NCI-H1092 treated with DMSO at 0.1 percent for 48 hours (cell line): ENCODE measurements around the gene TEKT2.
A peak's percentile ranks its signal among the peaks of the same experiment; 100 is the strongest.

Source experiments
- DNase-seq: peaks from one replicate; lab custom pipeline; 2025; lab: John Stamatoyannopoulos, UW

Gene TEKT2, protein sequence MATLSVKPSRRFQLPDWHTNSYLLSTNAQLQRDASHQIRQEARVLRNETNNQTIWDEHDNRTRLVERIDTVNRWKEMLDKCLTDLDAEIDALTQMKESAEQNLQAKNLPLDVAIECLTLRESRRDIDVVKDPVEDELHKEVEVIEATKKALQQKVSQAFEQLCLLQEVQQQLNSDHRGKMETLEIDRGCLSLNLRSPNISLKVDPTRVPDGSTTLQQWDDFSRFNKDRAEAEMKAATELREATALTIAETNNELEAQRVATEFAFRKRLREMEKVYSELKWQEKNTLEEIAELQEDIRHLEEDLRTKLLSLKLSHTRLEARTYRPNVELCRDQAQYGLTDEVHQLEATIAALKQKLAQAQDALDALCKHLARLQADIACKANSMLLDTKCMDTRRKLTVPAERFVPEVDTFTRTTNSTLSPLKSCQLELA

GRCh38 chr1:36083635-36084496 lies at the start of gene TEKT2:
Gene TEKT2, plus strand, starts transcription at chr1:36084094. Its CDS starts 828 bp downstream, at chr1:36084922.
- peak; percentile 94 for DNase-seq

DNA sequence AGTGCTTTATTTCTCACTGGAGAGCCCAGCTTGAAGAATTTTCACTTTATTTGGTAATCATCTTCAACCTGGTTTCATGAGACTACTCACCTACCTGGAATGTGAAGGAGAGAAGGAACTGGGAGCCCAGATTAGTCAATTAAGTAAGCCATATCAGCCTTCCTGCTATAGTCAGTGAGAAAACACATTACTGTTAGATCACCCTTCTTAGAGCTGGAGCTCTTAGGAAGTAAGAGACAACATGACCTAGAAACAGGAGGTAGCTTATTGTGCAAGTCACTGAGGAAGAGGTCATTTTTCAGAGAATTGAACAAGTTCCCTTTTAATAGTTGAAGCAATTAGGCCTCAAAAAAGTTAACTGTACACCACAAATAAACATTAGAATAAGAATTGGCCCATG lies 49.2 kb upstream of the TEKT2 start:
- no peak for DNase-seq

DNA sequence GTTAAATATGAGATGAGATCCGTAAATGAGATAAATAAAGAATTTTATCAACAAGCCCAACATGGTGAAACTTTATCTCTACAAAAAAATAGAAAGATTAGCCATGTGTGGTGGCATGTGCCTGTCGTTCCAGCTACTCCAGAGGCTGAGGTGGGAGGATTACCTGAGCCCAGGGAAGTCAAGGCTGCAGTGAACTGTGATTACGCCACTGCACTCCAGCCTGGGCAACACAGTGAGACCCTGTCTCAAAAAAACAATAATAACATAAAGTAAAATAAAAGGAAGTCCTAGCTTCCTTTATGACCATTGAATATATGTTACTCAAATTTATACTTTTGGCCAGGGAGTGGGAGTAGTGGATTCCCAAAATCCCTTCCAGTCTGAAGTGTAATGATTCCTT lies 48.7 kb upstream of the TEKT2 start:
- no peak for DNase-seq

DNA sequence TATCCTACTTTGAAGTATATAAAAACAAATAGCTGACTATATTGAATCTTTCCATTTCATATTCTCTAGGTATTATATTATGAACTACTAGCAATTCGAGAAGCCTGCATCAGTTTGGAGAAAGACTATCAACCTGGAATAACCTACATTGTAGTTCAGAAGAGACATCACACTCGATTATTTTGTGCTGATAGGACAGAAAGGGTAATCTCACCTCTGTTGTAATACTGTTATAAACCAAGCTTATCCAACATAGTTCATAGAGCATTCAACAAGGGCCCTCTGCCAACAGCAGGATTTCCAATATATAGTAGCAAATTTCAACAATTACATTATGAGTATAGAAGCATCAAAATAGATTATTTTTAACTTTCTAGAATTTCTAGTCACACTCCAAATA lies 43.7 kb upstream of the TEKT2 start:
- DNase-seq = no peak

DNA sequence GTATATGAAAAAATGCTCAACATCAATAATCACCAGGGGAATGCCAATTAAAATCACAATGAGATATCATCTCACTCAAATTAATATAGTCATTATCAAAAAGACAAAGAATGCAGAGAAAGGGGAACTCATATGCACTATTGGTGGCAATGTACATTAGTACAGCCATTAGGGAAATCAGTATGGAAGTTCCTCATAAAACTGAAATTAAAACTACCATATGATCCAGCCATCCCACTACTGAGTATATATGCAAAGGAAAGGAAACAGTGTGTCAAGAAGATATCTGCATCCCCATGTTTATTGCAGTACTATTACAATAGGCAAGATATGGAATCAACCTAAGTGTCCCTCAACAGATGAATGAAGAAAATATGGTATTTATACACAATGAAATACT lies 32.1 kb upstream of the TEKT2 start:
- DNase-seq = no peak

GRCh38 chr1:36053978-36054377 lies 29.9 kb upstream of the TEKT2 start:
- DNase-seq = no peak

DNA sequence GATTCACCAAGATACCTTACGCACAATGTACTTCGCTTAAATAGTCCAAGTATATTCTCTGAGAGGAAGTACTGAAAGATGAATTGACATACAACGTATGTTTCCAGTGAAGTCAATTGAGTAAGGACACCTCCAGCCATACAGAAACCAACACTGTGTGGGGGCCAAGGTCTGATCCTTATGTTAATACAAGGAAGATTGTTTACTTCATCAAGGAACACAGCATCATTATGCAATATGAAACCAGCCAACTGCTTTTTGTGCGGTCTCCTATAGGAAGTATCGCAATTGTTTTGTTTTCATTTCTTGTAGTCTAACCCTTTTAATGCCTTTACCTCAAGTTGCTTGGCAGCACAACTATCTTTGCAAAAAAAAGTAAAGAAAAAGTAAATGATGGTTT lies 28.2 kb upstream of the TEKT2 start:
- no peak for DNase-seq

DNA sequence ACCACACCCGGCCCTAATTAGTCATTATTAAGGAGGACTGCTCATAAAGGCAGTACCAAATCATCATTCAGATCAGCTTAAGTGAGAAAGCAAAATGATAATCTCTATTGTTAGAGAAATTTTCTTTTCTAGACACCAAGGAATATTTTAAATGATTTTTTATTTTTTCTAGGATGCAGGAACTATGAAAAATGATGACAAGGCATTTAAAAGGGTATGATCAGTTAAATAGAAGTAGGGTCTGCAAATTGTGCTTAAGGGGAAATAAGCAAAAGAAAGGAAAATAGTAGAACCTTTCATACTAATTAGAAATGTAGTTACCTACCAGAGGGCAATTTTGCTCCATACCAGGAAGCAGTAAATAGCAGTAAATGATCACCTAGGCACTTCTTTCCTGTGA lies 21.6 kb upstream of the TEKT2 start:
- DNase-seq = no peak

GRCh38 chr1:36067871-36068270 lies 16.0 kb upstream of the TEKT2 start:
- no peak for DNase-seq

- DNase-seq = no peak
These were observed 15.0 kb upstream of the TEKT2 start for GRCh38 chr1:36068866-36069265.

- DNase-seq = no peak
These were observed 13.5 kb upstream of the TEKT2 start for GRCh38 chr1:36070349-36070748.

DNA sequence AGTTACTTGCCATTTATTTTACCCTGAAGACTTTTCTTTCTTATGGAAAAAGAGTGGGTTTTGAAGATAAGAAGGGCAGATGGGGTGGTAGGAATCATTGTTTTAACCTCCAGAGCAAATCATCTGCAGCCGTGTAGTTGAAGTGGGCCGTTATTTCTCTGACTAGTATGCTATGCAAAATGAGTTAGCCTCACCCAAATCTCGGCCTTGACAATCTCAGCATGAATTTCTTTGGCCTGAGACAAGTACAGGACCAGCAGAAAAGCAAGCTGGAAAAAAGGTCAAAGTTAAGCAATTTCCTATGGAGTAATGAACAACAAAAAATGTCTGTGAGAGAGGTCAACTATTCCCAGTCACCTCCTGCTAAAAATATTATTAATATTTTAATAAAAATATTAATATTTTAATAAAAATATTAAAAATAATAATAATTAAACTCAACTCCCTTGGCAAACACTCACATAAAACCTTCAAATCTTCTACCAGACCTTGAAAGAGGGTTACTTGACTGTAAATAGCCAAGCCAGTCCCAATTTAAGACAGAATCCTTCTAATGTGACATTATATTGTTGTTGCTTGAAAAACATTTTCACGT lies 6.8 kb upstream of the TEKT2 start:
- no peak for DNase-seq

DNA sequence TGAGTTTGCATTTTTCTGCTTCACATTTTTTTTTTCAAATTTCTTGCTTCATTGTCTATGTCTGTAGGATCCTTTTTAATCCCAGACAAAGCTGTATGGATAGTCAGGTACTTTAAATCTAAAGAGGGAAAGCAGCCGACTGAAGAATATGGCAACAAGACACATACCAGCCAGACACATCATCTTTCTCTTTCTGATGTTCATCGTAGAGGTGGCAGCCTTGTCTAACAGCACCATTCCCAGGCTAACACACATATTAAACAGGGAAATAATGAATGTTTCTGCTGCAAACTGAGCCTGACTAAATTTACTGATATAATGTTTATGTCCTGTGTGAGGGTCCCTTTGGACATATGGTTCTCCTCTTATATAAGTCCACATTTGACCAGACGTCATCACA lies 3.7 kb upstream of the TEKT2 start:
- DNase-seq = no peak

GRCh38 chr1:36080801-36081200 lies 3.1 kb upstream of the TEKT2 start:
- DNase-seq = no peak

DNA sequence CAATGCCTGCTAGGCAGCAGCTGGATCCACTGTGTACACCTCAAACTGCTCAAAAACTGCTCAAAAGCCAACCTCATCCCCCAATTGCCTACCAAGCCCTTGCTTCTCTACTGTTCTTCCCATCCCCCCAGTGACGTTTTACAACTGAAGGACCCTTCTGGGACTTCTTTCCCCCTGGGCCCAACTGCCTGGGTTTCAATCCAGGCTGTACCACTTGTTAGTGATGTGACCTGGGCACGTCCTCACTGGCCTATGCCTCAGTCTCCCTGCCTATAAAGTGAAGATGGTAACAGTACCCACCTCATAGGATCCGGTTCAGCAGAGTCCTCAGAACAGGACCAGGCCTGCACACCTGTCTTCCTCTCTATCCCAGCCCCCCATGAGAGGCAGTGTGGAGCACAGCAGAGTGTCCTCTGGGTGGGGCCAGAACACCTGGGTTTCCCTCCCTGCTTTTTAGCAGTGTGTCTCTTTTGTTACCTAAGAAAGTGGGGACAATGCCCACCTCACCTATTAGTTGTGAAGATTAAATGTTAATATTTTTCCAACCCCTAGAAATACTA lies 1.9 kb upstream of the TEKT2 start:
- no peak for DNase-seq

GRCh38 chr1:36083219-36083618 lies 675 bp upstream of the TEKT2 start:
- no peak for DNase-seq

- DNase-seq = peak; percentile 75
These were observed 712 bp downstream of the TEKT2 start for GRCh38 chr1:36084497-36085115.

DNA sequence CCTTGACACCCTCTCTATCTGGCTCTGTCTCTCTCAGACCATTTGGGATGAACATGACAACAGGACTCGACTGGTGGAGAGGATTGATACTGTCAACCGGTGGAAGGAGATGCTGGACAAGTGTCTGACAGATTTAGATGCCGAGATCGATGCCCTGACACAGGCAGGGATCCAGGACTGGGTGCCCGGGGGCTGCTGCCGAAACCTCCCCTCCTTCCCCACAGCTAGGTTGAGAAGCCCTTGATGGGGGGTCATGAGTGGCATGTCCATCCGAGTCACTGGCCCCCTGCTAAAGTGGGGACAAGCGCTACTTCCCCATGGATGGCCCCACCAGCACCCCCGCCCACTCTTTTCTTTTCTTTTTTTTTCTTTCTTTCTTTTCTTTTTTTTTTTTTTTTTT lies 1.2 kb downstream of the TEKT2 start:
- no peak for DNase-seq

GRCh38 chr1:36085686-36086526 lies 2.0 kb downstream of the TEKT2 start:
- no peak for DNase-seq

DNA sequence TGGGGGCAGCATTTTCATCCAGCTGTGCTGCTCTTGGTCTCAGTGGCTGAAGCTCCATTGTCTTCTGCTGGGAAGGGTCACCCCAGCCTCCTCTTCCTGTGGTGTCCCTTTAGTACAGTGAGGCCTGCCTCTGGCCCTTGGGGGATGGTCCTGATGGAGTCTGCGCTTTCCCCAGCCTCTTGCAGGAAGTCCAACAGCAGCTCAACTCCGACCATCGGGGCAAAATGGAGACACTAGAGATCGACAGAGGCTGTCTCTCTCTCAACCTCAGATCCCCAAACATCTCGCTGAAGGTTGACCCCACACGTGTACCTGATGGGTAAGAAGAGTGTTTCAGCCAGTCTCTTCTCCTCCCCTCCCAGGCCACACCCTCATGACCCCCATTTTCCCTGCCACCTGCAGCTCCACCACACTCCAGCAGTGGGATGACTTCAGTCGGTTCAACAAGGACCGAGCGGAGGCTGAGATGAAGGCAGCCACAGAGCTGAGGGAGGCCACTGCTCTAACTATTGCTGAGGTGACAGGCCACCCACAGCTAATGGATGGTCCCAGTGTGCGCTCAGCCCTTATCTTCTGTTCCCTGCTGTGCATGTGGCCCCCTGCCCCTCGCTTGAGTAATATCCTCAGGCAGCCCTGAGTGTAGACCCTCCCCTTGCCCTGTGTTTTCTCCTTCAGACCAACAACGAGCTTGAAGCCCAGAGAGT lies 2.8 kb downstream of the TEKT2 start:
- no peak for DNase-seq
